NCI-H2227 (cell line): ENCODE data around the gene SLAMF1.

ENCODE experiments used
- DNase-seq: peaks from one replicate; lab custom pipeline; 2025; ENCODE audit not compliant: unreplicated experiment; lab: John Stamatoyannopoulos, UW

SLAMF1 gene

GRCh38 chr1:160625725-160626498 is 20.9 kb downstream of the SLAMF1 start:
- DNase-seq = no peak

GRCh38 chr1:160625321-160625720 is 21.5 kb downstream of the SLAMF1 start:
- DNase-seq = no peak

- DNase-seq = no peak
These were observed 22.4 kb downstream of the SLAMF1 start for GRCh38 chr1:160624464-160624863.

- no peak for DNase-seq
These were observed 23.0 kb downstream of the SLAMF1 start for GRCh38 chr1:160623862-160624261.

- DNase-seq = no peak
These were observed 23.6 kb downstream of the SLAMF1 start for GRCh38 chr1:160623227-160623633.

- no peak for DNase-seq
These were observed 24.2 kb downstream of the SLAMF1 start for GRCh38 chr1:160622501-160623226.

- DNase-seq = no peak
These were observed 25.0 kb downstream of the SLAMF1 start for GRCh38 chr1:160621633-160622413.

- no peak for DNase-seq
These were observed 25.8 kb downstream of the SLAMF1 start for GRCh38 chr1:160620942-160621632.

GRCh38 chr1:160619742-160620277 is 27.0 kb downstream of the SLAMF1 start:
- DNase-seq = no peak

GRCh38 chr1:160618763-160619274 is 28.0 kb downstream of the SLAMF1 start:
- DNase-seq = no peak

- no peak for DNase-seq
These were observed 28.5 kb downstream of the SLAMF1 start for GRCh38 chr1:160618327-160618726.

- no peak for DNase-seq
These were observed 31.2 kb downstream of the SLAMF1 start for GRCh38 chr1:160615660-160616059.

- no peak for DNase-seq
These were observed 32.4 kb downstream of the SLAMF1 start for GRCh38 chr1:160614410-160614809.

- DNase-seq = no peak
These were observed 34.1 kb downstream of the SLAMF1 start for GRCh38 chr1:160612613-160613218.

- DNase-seq = no peak
These were observed 36.1 kb downstream of the SLAMF1 start for GRCh38 chr1:160610569-160611242.

- no peak for DNase-seq
These were observed 37.9 kb downstream of the SLAMF1 start for GRCh38 chr1:160608941-160609340.

GRCh38 chr1:160608514-160608913 is 38.3 kb downstream of the SLAMF1 start:
- DNase-seq = no peak

GRCh38 chr1:160608057-160608456 is 38.8 kb downstream of the SLAMF1 start:
- DNase-seq = no peak

GRCh38 chr1:160607672-160608032 is 39.2 kb downstream of the SLAMF1 start:
- DNase-seq = no peak
